Measurements from ENCODE around the gene BIVM. TPM values are rescaled to one million over a fixed set of nuclear protein-coding genes. Genes with fewer than 3 reads are reported as not detected.
A peak's percentile ranks its signal among the peaks of the same experiment; 100 is the strongest.

BIVM gene
- total RNA-seq, 1 donor from 2014 or later = 13.4 TPM

GRCh38 chr13:102772042-102772425 is 26.9 kb upstream of the BIVM start:
- Histone ChIP-seq H3K9me3 (no peaks in the 10 kb centered on the region), H3K36me3 (no peaks in the 10 kb centered on the region), H3K4me3 (no peak overlapping the region), H3K27me3 (ENCODE audit: low read depth) (no peaks in the 10 kb centered on the region), H3K4me1 (peaks cover 11% of the 10 kb centered on the region), H3K27ac (no peak overlapping the region)
- DNase-seq (no peak), ATAC-seq (no peak)
- intact Hi-C loops (cut with DNase I) = no loop called here
- TF ChIP-seq, protein P1, sequence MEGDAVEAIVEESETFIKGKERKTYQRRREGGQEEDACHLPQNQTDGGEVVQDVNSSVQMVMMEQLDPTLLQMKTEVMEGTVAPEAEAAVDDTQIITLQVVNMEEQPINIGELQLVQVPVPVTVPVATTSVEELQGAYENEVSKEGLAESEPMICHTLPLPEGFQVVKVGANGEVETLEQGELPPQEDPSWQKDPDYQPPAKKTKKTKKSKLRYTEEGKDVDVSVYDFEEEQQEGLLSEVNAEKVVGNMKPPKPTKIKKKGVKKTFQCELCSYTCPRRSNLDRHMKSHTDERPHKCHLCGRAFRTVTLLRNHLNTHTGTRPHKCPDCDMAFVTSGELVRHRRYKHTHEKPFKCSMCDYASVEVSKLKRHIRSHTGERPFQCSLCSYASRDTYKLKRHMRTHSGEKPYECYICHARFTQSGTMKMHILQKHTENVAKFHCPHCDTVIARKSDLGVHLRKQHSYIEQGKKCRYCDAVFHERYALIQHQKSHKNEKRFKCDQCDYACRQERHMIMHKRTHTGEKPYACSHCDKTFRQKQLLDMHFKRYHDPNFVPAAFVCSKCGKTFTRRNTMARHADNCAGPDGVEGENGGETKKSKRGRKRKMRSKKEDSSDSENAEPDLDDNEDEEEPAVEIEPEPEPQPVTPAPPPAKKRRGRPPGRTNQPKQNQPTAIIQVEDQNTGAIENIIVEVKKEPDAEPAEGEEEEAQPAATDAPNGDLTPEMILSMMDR (IDR thresholded peaks at IDR 0.05) = no peak

DNA sequence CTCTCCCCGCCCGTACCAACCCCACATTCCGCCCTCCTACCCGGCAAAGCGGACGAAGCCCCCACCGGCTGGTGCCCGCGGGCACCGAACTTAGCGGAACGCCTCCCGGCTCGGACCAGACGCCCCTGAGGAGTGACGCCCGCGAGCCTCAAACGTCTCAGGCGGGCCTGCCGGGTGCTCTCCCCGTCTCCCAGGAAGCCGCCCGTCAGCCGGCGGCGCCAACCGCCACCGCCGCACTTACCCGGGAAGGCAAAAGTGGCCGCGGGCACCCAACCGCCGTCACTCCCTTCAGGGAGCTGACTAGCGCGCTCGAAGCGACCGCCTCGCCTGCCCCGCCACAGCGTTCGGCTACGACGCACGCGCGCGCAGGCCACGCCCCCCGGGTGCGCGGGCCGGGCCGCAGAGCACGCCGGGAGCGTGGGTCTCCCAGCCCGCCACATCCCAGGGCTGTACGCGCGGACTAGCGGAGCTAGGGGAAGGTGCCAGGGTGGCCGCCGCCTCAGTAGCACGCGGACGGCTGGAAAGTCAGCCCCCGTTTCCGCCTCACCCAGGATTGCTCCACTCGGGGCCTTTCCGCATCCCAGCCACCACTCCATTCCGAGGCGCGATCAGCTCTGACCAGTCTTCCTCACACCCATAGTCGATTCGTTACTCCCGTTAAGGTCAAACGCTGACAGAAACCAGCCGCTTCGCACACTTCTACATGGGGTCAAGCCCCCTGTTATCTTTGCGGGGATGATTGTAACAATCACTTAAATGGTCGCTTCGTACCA is 25.3 kb upstream of the BIVM start, which contains the start of gene TEX30:
TSS of gene TEX30 (minus strand) at position 346 of the 773 bp plus-strand sequence. CDS start 3,760 bp downstream, outside the sequence.
- peaks cover 11% of the 10 kb centered on the region for H3K4me1 ChIP-seq
- H3K36me3 ChIP-seq = no peaks in the 10 kb centered on the region
- DNase-seq (peak; percentile 90), ATAC-seq (peak; percentile 99 to 100)
- no peaks in the 10 kb centered on the region for H3K27me3 ChIP-seq (ENCODE audit: low read depth)
- TF ChIP-seq, protein P1 (IDR thresholded peaks at IDR 0.05) = peak; percentile 32
- intact Hi-C loops (cut with DNase I) = no loop called here
- H3K27ac ChIP-seq = peak within 1 kb of the TSS; percentile 83
- no peaks in the 10 kb centered on the region for H3K9me3 ChIP-seq
- peak within 1 kb of the TSS; percentile 81 for H3K4me3 ChIP-seq

- DNase-seq = no peak
- Histone ChIP-seq H3K4me3 (peak overlapping the region; percentile 81), H3K36me3 (no peaks in the 10 kb centered on the region), H3K9me3 (no peaks in the 10 kb centered on the region), H3K27ac (peak overlapping the region; percentile 83), H3K4me1 (peaks cover 11% of the 10 kb centered on the region), H3K27me3 (ENCODE audit: low read depth) (no peaks in the 10 kb centered on the region)
- TF ChIP-seq, protein P1 (IDR thresholded peaks at IDR 0.05) = no peak
- peak in 1 of 2 donors; percentile 3 for ATAC-seq
- intact Hi-C loops (cut with DNase I) = no loop called here
Observed at GRCh38 chr13:102774214-102774568, 24.7 kb upstream of the BIVM start.

DNA sequence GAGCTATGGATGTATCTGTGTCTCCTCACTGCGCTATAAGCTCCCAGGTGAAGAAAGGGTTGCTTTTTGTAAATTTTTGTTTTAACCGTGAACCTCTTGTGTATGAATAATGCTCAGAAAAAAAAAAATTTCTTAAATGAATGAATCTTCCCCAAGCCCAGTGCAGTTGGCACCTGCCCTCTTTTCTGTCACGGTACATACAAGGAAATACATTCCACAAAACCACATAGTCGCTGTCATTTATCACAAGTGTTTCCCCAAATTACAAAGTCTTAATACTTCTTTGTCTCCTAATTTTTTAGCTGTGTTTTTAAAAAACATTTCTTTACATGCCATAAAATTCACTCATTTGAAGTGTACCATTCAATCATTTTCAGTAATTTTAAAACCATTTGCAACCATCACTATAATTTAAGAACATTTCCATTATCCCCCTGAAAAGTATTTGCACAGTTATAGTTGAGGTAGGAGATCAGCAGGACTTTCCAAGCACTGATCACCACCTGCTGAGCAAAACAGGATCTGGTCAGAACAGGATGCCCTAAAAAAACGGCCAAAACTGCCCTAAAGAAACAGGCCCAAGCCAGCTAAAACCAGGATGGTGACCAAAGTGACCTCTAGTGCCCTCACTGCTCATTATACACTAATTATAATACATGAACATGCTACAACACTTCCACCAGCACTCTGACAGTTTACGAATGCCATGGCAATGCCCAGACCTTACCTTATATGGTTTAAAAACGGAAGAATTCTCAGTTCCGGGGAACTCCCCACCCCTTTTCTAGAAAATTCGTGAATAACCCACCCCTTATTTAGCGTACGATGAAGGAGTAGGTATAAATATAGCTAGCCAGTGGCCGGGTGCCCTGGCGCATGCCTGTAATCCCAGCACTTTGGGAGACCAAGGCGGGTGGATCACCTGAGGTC is 24.1 kb upstream of the BIVM start:
- H3K27ac ChIP-seq = no peak overlapping the region
- TF ChIP-seq, protein P1 (IDR thresholded peaks at IDR 0.05) = no peak
- peaks cover 11% of the 10 kb centered on the region for H3K4me1 ChIP-seq
- ATAC-seq (no peak), DNase-seq (no peak)
- H3K36me3 ChIP-seq = no peaks in the 10 kb centered on the region
- no peak overlapping the region for H3K4me3 ChIP-seq
- H3K27me3 ChIP-seq (ENCODE audit: low read depth) = no peaks in the 10 kb centered on the region
- intact Hi-C loops (cut with DNase I) = no loop called here
- H3K9me3 ChIP-seq = no peaks in the 10 kb centered on the region

DNA sequence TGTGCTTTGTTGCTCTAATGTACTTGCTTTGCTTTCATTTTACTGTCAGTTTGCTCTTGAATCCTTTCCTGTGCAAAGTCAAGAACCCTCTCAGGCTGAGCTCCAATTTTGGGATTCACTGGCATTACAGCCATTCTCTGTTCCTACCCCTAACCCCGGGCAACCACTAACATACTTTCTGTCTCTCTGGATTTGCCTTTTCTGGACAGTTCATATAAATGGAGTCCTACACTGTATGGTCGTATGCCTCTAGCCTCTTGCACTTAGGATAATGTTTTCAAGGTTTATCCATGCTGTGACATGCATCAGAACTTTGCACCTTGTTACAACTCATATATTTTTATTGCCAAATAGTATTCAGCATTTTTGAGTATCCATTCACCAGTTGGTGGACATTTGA is 22.6 kb upstream of the BIVM start:
- Histone ChIP-seq H3K4me3 (no peak overlapping the region), H3K9me3 (no peaks in the 10 kb centered on the region), H3K36me3 (no peaks in the 10 kb centered on the region), H3K27ac (no peak overlapping the region), H3K4me1 (peaks cover 11% of the 10 kb centered on the region), H3K27me3 (ENCODE audit: low read depth) (no peaks in the 10 kb centered on the region)
- DNase-seq (no peak), ATAC-seq (no peak)
- TF ChIP-seq, protein P1 (IDR thresholded peaks at IDR 0.05) = no peak
- intact Hi-C loops (cut with DNase I) = no loop called here
